HL-60 (cell line): Measurements from ENCODE around the gene OR10H4.

Experiments
- CTCF ChIP-seq: IDR thresholded peaks from one replicate; pipeline ENCODE4 v1.5.1; 2011; ENCODE audit warnings: low read length, control low read depth, inconsistent platforms; ENCODE audit not compliant: insufficient read depth
- GABPA ChIP-seq: IDR thresholded peaks from 2 replicates; pipeline ENCODE4 v1.6.1; 2012; ENCODE audit warnings: low read depth
- POLR2AphosphoS5 ChIP-seq: IDR thresholded peaks from 2 replicates; pipeline ENCODE4 v1.6.1; 2012; ENCODE audit warnings: low read depth
- REST ChIP-seq: IDR thresholded peaks from 2 replicates; pipeline ENCODE4 v1.6.1; 2012; ENCODE audit warnings: low read depth; ENCODE audit not compliant: insufficient replicate concordance
- SPI1 ChIP-seq: IDR thresholded peaks from 2 replicates; pipeline ENCODE4 v1.6.1; 2012; ENCODE audit warnings: low read depth, mild to moderate bottlenecking, borderline replicate concordance

- TF ChIP-seq POLR2AphosphoS5 (no peak), CTCF (no peak), GABPA (no peak), SPI1 (no peak), REST (no peak)
Observed at GRCh38 chr19:15913830-15914229, 35.0 kb upstream of the OR10H4 start.
